SK-N-SH (cell line): ENCODE data around the gene TGFA. TPM values are rescaled to one million over a fixed set of nuclear protein-coding genes. Genes with fewer than 3 reads are reported as not detected.

Experiments used
- CTCF ChIA-PET: fragments of 300-600, 350-600 bp; formaldehyde crosslinking; extraction: SDS; loops from one replicate; lab custom pipeline; 2021; lab: Yijun Ruan, JAX
- POLR2A ChIA-PET: fragments of 350-600 bp; sonication (Branson Sonifier 250); formaldehyde crosslinking; extraction: SDS; loops from one replicate; lab custom pipeline; 2020; ENCODE audit warnings: antibody characterized with exemption, inconsistent platforms; lab: Yijun Ruan, JAX
- DNase-seq: peaks from one replicate; pipeline ENCODE4 v3.0.0; 2012
- H2AFZ ChIP-seq: fragments of 200-600 bp; sonication (generic); 2 replicates; pipeline ENCODE4 v1.8.1; 2016; ENCODE audit warnings: antibody characterized with exemption, mild to moderate bottlenecking, low read depth
- H3F3A ChIP-seq: fragments of 200-600 bp; sonication (generic); replicated peaks from 2 replicates; pipeline ENCODE3; 2016; ENCODE audit warnings: antibody characterized with exemption, mild to moderate bottlenecking; ENCODE audit not compliant: insufficient read depth
- H3K27ac ChIP-seq, 2 experiments: fragments of 200-500 bp in 1 of 2; fragments of 200-600 bp in 1 of 2; sonication (Bioruptor generic) in 1 of 2; sonication (generic), shearing (Covaris generic) in 1 of 2; 2 replicates each; pipeline versions ENCODE4 v1.5.1 to v1.6.1; 2014 to 2016; ENCODE audit warnings: low read depth in 2 of 2, inconsistent platforms in 1 of 2, low read length in 1 of 2, mild to moderate bottlenecking in 1 of 2, mixed read lengths in 1 of 2
- H3K27me3 ChIP-seq: fragments of 200-600 bp; sonication (generic), shearing (Covaris generic); 2 replicates; pipeline ENCODE4 v1.6.1; 2016; ENCODE audit warnings: mixed run types; ENCODE audit not compliant: insufficient read depth
- H3K36me3 ChIP-seq, 2 experiments: fragments of 200-500 bp in 1 of 2; fragments of 200-600 bp in 1 of 2; sonication (Bioruptor generic) in 1 of 2; sonication (generic) in 1 of 2; replicated peaks in 1 of 2; 2 replicates each; pipeline versions ENCODE3 to v1.5.1; 2014 to 2016; ENCODE audit warnings: low read length in 1 of 2, mild to moderate bottlenecking in 1 of 2; ENCODE audit not compliant: insufficient read depth in 2 of 2, control insufficient read depth in 1 of 2
- H3K4me1 ChIP-seq, 2 experiments: fragments of 200-500 bp in 1 of 2; fragments of 200-600 bp in 1 of 2; sonication (Bioruptor generic) in 1 of 2; sonication (generic), shearing (Covaris generic) in 1 of 2; 2 replicates each; pipeline versions ENCODE4 v1.5.1 to v1.6.1; 2014 to 2016; ENCODE audit warnings: low read depth in 1 of 2, low read length in 1 of 2, mixed run types in 1 of 2; ENCODE audit not compliant: insufficient read depth in 2 of 2, control insufficient read depth in 1 of 2
- H3K4me2 ChIP-seq: fragments of 200-600 bp; sonication (generic), shearing (Covaris generic); 2 replicates; pipeline ENCODE4 v1.6.1; 2017; ENCODE audit warnings: mixed run types
- H3K4me3 ChIP-seq, 2 experiments: fragments of 200-500 bp in 1 of 2; fragments of 200-600 bp in 1 of 2; sonication (Bioruptor generic) in 1 of 2; sonication (generic), shearing (Covaris generic) in 1 of 2; 2 replicates each; pipeline versions ENCODE4 v1.5.1 to v1.8.1; 2014 to 2016; ENCODE audit warnings: low read depth in 2 of 2, inconsistent platforms in 1 of 2, low read length in 1 of 2, mild to moderate bottlenecking in 1 of 2, mixed read lengths in 1 of 2, moderate library complexity in 1 of 2
- H3K79me2 ChIP-seq: fragments of 200-600 bp; sonication (generic); 2 replicates; pipeline ENCODE4 v1.8.1; 2017; ENCODE audit warnings: mild to moderate bottlenecking; ENCODE audit not compliant: insufficient read depth
- H3K9ac ChIP-seq: fragments of 200-600 bp; sonication (generic); 2 replicates; pipeline ENCODE4 v1.6.1; 2017; ENCODE audit warnings: mixed run types
- H3K9me2 ChIP-seq: fragments of 200-600 bp; sonication (generic); 2 replicates; pipeline ENCODE4 v1.6.1; 2017; ENCODE audit warnings: mixed run types
- H3K9me3 ChIP-seq: fragments of 200-600 bp; sonication (generic); 2 replicates; pipeline ENCODE4 v1.6.1; 2017; ENCODE audit warnings: mixed run types, mild to moderate bottlenecking, moderate library complexity
- H4K20me1 ChIP-seq: fragments of 200-600 bp; sonication (generic); 2 replicates; pipeline ENCODE4 v1.6.1; 2017; ENCODE audit warnings: mild to moderate bottlenecking, mixed run types; ENCODE audit not compliant: insufficient read depth
- FOSL2 ChIP-seq: IDR thresholded peaks from 2 replicates; pipeline ENCODE4 v1.4.0; 2012; ENCODE audit warnings: low read depth, mild to moderate bottlenecking, moderate library complexity, borderline replicate concordance
- MXI1 ChIP-seq: IDR thresholded peaks from 2 replicates; pipeline ENCODE4 v1.6.1; 2012; ENCODE audit warnings: mild to moderate bottlenecking, low read depth, low read length, improper control_type of control experiment
- NFIC ChIP-seq: IDR thresholded peaks from 2 replicates; pipeline ENCODE4 v1.4.0; 2012; ENCODE audit warnings: borderline replicate concordance
- PBX3 ChIP-seq: IDR thresholded peaks from 2 replicates; pipeline ENCODE4; 2012
- POLR2AphosphoS5 ChIP-seq: IDR thresholded peaks from 2 replicates; pipeline ENCODE4 v1.6.1; 2012; ENCODE audit warnings: low read depth, low read length
- REST ChIP-seq: IDR thresholded peaks from 2 replicates; pipeline ENCODE4 v1.6.1; 2012; ENCODE audit warnings: mild to moderate bottlenecking, low read depth, low read length, moderate library complexity
- SIN3A ChIP-seq: IDR thresholded peaks from 2 replicates; pipeline ENCODE4 v1.6.1; 2012; ENCODE audit warnings: low read depth, mild to moderate bottlenecking, low read length, moderate library complexity, borderline replicate concordance
- SMC3 ChIP-seq: IDR thresholded peaks from 2 replicates; pipeline ENCODE4 v1.6.1; 2012; ENCODE audit warnings: low read depth, low read length, improper control_type of control experiment
- TAF1 ChIP-seq: IDR thresholded peaks from 2 replicates; pipeline ENCODE4 v1.6.1; 2012; ENCODE audit warnings: low read depth, mild to moderate bottlenecking, low read length, moderate library complexity, borderline replicate concordance
- TEAD4 ChIP-seq: IDR thresholded peaks from 2 replicates; pipeline ENCODE4 v1.4.0; 2012; ENCODE audit warnings: mild to moderate bottlenecking, borderline replicate concordance; ENCODE audit not compliant: insufficient read depth
- USF1 ChIP-seq: IDR thresholded peaks from 2 replicates; pipeline ENCODE4 v1.4.0; 2012; ENCODE audit warnings: low read depth, borderline replicate concordance
- YY1 ChIP-seq: IDR thresholded peaks from 2 replicates; pipeline ENCODE4 v1.4.0; 2012; ENCODE audit warnings: low read depth, mild to moderate bottlenecking
- WGBS: methylation state at CpG from one replicate; pipeline ENCODE4 v1.1.6; 2017; ENCODE audit warnings: low lambda C conversion rate; 5-methylcytosine and 5-hydroxymethylcytosine counted together
- polyA plus RNA-seq, 3 experiments: library from polyadenylated mRNA; depleted of rRNA; stranded (reverse); fragments of >200 nt; gene quantifications; 2 replicates each; pipeline ENCODE4 v1.2.3, GENCODE V29; 2012
- TF ChIP-seq, protein P1 (sequence below): IDR thresholded peaks from 2 replicates; pipeline ENCODE4 v1.4.0; 2012; ENCODE audit warnings: low read depth

TGFA gene
- polyA plus RNA-seq, 1 of the 3 experiments (the other 2 are of a cell fraction), result not detected

- Histone ChIP-seq H3K4me3 (no peak overlapping the region), H3K36me3 (no peaks in the 10 kb centered on the region), H3K27ac (no peak overlapping the region), H4K20me1 (no peaks in the 10 kb centered on the region), H3K4me1 (no peaks in the 10 kb centered on the region; a peak in 1 of 4 replicates), H2AFZ (no peak overlapping the region), H3K9me3 (no peaks in the 10 kb centered on the region), H3F3A (no peaks in the 10 kb centered on the region), H3K4me2 (no peak overlapping the region), H3K79me2 (no peaks in the 10 kb centered on the region), H3K9me2 (no peaks in the 10 kb centered on the region), H3K9ac (no peak overlapping the region), H3K27me3 (no peaks in the 10 kb centered on the region)
- CTCF ChIA-PET, result no interaction called here
- whole genome bisulfite sequencing, result 50% methylated on average over 4 of the region's 4 CpGs
- TF ChIP-seq TEAD4, result no peak
- TF ChIP-seq REST, result peak; percentile 39; the same call in 1 of the 2 replicates
- no peak for TF ChIP-seq POLR2AphosphoS5
- TF ChIP-seq FOSL2, result no peak
- POLR2A ChIA-PET, result no interaction called here
- no peak for DNase-seq
Measured at GRCh38 chr2:70513738-70514137, 39.9 kb downstream of the TGFA start.

DNA sequence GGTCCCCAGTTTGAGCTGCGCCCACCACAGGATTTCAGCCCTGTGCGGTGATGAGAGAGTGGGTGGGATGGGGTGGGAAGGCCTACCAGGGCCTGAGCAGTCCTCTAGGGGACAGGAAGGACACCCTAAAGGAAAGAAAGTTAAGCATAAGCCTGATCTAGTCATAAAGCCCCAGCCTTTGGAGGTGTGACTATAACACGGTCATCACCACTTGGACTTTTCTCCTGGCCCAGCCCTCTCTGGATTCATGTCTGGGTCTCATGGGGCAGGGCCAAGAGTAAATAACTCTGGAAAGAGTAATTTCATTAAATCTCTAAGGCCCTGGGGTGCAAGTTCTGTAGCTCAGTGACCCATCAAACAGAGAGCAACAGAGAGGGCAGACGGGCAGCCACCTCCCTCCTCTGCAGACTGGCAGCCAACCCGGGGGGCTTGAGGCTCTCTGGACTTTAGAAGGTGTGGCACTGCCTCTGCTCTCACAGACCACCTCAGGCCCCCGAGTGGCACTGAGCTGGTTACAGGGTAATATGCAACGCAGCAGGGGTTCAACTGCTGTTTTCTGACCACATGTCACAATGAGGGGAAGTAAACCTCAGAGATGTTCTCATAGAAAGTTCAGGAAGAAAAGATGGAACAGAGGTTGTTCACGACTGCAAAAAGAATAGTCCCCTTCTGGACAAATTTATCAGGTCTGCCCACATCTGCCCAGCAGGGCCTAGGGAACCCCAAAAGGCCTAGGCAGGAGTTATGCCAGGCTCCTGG lies 41.5 kb downstream of the TGFA start:
- H3K4me3 ChIP-seq, result no peak overlapping the region
- POLR2A ChIA-PET, result no interaction called here
- no peaks in the 10 kb centered on the region for H3K27me3 ChIP-seq
- H3K4me1 ChIP-seq, result no peaks in the 10 kb centered on the region; a peak in 1 of 4 replicates
- no peak overlapping the region for H3K9ac ChIP-seq
- H2AFZ ChIP-seq, result no peak overlapping the region
- 43% methylated on average over 8 of the region's 8 CpGs for whole genome bisulfite sequencing
- DNase-seq, result no peak
- H3K9me3 ChIP-seq, result no peaks in the 10 kb centered on the region
- H3K79me2 ChIP-seq, result no peaks in the 10 kb centered on the region
- H4K20me1 ChIP-seq, result no peaks in the 10 kb centered on the region
- H3K4me2 ChIP-seq, result no peak overlapping the region
- CTCF ChIA-PET, result no interaction called here
- TF ChIP-seq SMC3, result no peak
- no peak for TF ChIP-seq YY1
- TF ChIP-seq NFIC, result no peak
- TF ChIP-seq MXI1, result no peak
- no peak for TF ChIP-seq PBX3
- TF ChIP-seq, protein P1, sequence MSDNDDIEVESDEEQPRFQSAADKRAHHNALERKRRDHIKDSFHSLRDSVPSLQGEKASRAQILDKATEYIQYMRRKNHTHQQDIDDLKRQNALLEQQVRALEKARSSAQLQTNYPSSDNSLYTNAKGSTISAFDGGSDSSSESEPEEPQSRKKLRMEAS, result no peak
- TF ChIP-seq TAF1, result no peak
- no peak for TF ChIP-seq USF1
- TF ChIP-seq SIN3A, result no peak
- TF ChIP-seq, all 33 proteins: peak for 0
- Histone ChIP-seq H3K27ac (no peak overlapping the region), H3F3A (no peaks in the 10 kb centered on the region), H3K9me2 (no peaks in the 10 kb centered on the region), H3K36me3 (no peaks in the 10 kb centered on the region)
